DMS153 (cell line): ENCODE results near the gene FUCA2.
A peak's percentile ranks its signal among the peaks of the same experiment; 100 is the strongest.
"Not testable (repeated sequence)": the region's sequence is repeated elsewhere in the genome, so short reads cannot be mapped to it uniquely, and the experiment has no call there.

Experiments used
- DNase-seq: peaks from one replicate; lab custom pipeline; 2025; lab: John Stamatoyannopoulos, UW

Gene FUCA2

GRCh38 chr6:143498428-143498827, 13.1 kb downstream of the FUCA2 start:
- DNase-seq, result no peak

DNA sequence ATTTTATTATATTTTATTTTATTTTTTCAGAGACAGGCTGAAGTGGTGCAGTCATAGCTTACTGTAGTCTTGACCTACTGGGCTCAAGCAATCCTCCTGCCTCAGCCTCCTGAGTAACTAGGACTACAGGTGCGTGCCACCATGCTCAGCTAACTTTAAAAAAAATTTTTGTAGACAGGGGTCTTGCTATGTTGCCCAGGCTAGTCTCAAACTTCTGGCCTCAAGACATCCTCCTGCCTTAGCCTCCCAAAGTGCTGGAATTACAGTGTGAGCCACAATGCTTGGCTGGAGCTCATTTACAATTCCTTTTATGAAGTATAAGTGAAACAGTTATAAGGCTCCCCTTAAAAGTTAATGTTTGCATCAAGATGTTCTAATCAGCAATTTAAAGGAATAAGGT, 14.5 kb downstream of the FUCA2 start:
- DNase-seq, result no peak

- DNase-seq, result no peak
Measured at GRCh38 chr6:143490775-143491174, 20.7 kb downstream of the FUCA2 start.

GRCh38 chr6:143490244-143490643, 21.3 kb downstream of the FUCA2 start:
- no peak for DNase-seq

- no peak for DNase-seq
Measured at GRCh38 chr6:143486752-143487151, 24.8 kb downstream of the FUCA2 start.

GRCh38 chr6:143485967-143486366, 25.6 kb downstream of the FUCA2 start:
- DNase-seq, result no peak

DNA sequence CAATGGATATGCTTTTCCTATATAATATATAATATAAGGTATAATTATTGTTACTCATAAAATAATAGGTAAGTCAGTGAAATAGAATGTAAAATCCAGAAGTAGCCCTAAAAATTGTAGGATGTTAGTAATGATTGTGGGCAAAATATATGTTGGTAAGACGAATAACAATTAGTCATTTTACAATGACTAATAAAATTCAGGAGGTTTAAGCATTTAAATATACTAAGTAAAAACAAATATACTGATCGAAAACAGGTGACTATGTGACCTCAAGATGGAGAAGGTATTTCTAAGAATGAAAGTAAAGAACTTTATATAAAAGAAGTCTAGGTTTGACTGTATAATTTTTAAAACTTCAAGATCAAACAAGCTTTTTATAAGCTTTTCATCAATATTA, 28.9 kb downstream of the FUCA2 start:
- no peak for DNase-seq

- DNase-seq, result no peak
Measured at GRCh38 chr6:143478479-143479062, 32.9 kb downstream of the FUCA2 start.

DNA sequence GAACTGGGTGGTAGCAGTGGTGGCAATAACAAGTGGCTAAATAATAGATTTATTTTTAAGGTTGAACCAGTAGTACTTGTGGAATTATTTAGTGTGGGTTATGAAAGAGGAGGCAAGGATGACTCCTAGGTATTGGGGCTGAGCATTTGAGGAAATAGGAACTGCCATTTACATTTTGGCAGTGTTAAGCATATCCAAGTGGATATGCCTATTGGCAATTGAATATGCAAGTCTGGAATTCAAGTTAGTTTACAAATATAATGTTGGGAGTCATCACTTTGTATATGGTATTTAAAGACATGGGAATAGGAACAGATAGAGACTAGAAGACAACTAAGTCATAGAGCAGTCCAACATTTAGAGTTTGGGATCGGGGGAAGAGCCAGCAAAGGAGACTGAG, 35.0 kb downstream of the FUCA2 start:
- DNase-seq, result no peak

- DNase-seq, result no peak
Measured at GRCh38 chr6:143471822-143472221, 39.7 kb downstream of the FUCA2 start.

DNA sequence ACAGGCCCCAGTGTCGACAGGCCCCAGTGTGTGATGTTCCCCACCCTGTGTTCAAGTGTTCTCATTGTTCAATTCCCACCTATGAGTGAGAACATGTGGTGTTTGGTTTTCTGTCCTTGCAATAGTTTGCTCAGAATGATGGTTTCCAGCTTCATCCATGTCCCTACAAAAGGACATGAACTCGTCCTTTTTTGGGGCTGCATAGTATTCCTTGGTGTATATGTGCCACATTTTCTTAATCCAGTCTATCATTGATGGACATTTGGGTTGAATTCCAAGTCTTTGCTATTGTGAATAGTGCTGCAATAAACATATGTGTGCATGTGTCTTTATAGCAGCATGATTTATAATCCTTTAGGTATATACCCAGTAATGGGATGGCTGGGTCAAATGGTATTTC, 42.7 kb downstream of the FUCA2 start:
- not testable (repeated sequence) for DNase-seq

DNA sequence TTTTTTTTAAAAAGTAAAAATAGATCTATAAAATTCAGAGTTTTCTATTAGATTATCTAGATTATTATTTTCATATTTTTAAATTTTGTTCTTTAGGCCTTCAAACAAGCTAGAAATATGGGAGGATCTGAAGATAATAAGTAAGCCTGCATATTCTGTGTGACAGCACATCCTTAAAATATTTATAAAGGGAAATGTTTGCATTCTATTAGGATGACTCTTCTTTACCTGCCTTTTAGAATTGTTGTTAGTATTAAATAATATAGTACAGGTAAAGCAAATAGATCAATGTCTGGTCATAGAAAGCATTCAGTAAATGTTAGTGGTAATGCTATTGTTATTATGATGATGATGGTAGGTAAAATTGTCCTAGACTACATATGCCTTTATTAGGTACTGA, 43.5 kb downstream of the FUCA2 start:
- no peak for DNase-seq

DNA sequence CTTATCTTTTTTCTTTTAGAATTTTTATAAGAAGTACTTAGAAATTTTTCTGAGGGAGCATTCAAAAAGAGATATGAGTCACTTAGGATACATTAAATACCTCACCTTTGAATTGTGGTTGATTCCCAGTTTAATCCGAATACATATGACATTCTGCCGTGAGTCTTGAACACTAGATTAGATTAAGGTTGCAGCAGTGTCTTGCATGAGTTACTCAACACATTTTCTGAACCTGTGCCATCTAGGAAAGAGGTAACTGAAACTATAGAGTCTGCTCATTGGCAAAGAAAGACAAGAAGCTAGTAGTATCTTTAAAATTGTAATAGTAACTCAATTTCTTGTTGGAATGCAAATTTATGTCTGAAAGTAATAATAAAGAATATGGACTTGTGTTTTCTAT, 46.0 kb downstream of the FUCA2 start:
- DNase-seq, result no peak

DNA sequence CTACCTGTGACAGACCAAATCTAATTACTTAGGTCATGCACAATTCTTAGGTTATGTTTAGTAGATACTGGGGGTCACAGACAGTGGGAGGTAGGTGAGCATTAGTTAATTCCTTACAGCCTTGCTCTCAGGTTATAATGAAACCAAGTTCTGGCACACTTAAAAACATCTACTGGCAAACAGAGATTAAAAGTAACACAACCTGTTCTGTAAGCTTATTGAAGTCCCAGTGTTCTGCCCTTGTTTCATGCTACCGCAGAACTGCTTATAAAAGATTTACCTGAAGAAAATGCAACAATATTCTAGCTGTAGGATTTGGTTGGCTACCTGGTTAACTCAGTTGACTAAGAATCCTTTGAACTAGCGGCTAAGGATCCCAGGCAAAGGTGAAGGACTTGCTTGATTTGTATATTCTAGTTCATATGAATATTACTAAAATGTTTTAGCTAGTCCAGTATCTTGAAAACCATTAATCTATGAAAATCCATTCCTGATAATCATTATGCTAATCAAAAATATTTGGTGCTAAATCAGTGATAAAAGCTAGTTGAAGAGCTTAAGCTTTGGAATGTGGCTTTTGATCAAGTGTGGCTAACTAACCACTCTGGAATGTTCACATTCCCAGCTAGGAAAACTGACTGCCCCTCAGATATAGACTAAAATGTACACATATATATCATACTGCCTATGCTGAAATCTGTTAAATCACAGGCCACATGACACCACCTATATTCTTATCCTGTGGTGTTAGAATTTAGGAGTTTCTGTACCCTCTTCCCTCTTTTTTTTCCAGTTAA, 53.8 kb downstream of the FUCA2 start:
- no peak for DNase-seq

DNA sequence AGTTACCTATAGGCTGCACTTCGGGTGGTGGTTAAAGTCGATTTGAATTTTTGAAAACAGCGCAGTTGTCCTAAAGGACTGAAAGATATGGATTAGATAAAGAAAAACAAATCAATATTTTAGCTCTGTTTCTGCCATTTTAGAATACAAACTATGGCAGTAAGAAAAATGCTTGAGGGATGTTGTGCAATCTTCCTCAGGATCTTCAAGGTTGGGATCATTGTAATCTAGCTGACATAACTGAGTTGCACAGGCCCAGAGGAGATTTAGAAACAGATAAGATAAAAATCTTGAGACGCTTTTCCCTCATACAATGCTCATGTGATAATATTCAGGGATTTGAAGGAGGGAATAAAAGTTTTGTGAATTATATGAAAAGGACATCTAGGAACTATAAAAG, 60.0 kb downstream of the FUCA2 start:
- no peak for DNase-seq

DNA sequence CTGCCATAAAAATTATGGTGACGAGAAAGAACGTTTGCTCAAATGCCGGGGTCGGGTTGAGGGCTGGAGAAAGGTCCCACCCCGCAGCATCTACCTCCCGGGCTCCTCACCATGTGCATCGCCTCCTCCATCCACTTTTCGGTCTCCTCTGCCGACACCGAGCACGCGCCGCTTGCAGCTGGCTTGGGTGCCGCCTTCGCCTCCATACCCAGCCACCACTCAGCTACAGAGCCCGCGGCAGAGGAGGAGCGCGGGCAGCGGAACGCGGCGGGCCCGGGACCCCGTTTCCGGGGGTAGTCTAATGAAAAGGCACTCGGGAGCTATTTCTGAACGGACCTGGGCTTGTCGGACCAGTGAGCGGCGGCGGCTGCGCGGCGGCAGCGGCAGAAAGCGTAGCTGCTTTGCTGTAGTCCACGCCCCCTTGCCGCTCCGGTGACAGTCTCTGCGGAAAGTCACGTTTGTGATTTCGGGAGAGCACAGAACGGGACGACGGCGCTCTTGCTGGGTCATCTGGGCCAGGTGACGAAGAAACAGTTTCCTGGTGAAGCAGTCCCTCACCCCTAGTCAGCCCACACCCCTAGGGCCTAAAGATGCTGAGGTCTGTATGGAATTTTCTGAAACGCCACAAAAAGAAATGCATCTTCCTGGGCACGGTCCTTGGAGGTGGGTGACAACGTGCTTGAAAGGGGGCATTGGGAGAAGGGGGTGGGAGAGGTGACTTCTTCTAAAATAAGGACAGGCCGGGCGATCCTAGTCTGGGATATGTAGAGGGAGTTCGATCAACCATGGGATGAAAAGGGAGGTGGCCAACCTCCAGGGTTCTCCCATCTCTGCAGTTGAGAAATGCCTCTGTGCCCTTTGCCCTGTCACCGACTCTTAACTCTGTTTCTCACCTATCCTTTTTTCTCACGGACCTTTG, 60.8 kb downstream of the FUCA2 start, which contains the start of the genes ADAT2 and PEX3:
Gene ADAT2 (minus strand): TSS at position 243 of the 919 bp plus-strand sequence. CDS start 37 bp downstream, at position 206.
Gene PEX3 (plus strand): TSS at position 353 of the 919 bp plus-strand sequence. CDS start 238 bp downstream, at position 591.
- peak; percentile 83 for DNase-seq

DNA sequence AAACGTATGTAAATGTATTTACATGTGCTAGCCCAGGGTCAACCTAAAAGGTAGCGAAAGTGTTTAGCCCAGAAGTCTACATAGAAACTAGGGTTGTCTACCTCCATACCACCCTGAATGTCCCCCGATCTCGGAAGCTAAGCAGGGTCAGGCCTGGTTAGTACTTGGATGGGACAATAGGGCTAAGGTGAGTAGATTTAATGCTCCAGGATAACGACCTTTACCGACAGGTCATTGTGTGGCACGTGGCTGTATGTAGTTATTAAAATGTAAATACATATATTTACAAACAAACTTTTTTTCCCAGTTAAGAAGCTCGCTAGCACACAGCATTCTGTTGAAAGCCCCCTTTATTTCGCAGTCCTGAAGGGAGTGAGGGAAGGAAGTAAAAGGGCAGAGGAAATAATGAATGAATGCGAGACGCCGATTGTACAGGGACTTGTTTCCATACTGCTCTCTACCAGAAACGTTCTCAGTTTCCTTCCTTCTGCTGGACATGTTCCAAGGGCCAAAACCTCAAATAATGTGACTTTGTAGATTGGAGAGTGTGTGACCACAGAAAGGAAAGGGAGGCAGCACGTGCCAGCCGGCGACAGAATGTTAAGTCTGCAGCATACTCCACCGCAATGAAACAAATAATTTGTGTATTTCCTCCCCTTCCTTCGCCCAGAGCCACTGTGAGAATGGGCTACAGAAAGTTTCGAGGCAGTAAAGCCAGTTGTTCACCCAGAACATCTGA, 61.6 kb downstream of the FUCA2 start:
- DNase-seq, result no peak

- DNase-seq, result no peak
Measured at GRCh38 chr6:143449082-143449713, 62.3 kb downstream of the FUCA2 start.

DNA sequence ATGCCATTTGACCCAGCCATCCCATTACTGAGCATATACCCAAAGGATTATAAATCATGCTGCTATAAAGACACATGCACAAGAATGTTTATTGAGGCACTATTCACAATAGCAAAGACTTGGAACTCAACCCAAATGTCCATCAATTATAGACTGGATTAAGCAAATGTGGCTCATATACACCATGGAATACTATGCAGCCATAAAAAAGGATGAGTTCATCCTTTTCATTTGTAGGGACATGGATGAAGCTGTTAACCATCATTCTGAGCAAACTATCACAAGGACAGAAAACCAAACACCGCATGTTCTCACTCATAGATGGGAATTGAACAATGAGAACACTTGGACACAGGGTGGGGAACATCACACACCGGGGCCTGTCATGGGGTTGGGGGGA, 63.7 kb downstream of the FUCA2 start:
- not testable (repeated sequence) for DNase-seq
